HG02981 (cell line): Measurements from ENCODE around the gene HS3ST5.

Source experiments
- ATAC-seq: cut with Tn5 transposase; IDR thresholded peaks from one replicate; pipeline ENCODE4 v1.9.1; 2021; ENCODE audit warnings: mild to moderate bottlenecking, moderate library complexity; ENCODE audit not compliant: unreplicated experiment

The HS3ST5 gene

GRCh38 chr6:114202389-114202788 is 140.4 kb downstream of the HS3ST5 start:
- ATAC-seq: no peak

- no peak for ATAC-seq
Measured at GRCh38 chr6:114200891-114201290, 141.9 kb downstream of the HS3ST5 start.

- no peak for ATAC-seq
Measured at GRCh38 chr6:114195631-114196403, 147.0 kb downstream of the HS3ST5 start.

GRCh38 chr6:114195027-114195365 is 147.8 kb downstream of the HS3ST5 start:
- ATAC-seq: no peak

GRCh38 chr6:114194362-114195026 is 148.3 kb downstream of the HS3ST5 start:
- ATAC-seq: no peak

GRCh38 chr6:114187563-114187962 is 155.3 kb downstream of the HS3ST5 start:
- ATAC-seq: no peak

GRCh38 chr6:114181664-114182063 is 161.2 kb downstream of the HS3ST5 start:
- no peak for ATAC-seq

GRCh38 chr6:114179411-114179810 is 163.4 kb downstream of the HS3ST5 start:
- ATAC-seq: no peak

- no peak for ATAC-seq
Measured at GRCh38 chr6:114176726-114177125, 166.1 kb downstream of the HS3ST5 start.

- ATAC-seq: no peak
Measured at GRCh38 chr6:114172576-114173260, 170.1 kb downstream of the HS3ST5 start.

GRCh38 chr6:114171473-114171872 is 171.3 kb downstream of the HS3ST5 start:
- ATAC-seq: no peak

- no peak for ATAC-seq
Measured at GRCh38 chr6:114170958-114171387, 171.8 kb downstream of the HS3ST5 start.

- ATAC-seq: no peak
Measured at GRCh38 chr6:114170372-114170771, 172.5 kb downstream of the HS3ST5 start.

GRCh38 chr6:114169763-114170162 is 173.1 kb downstream of the HS3ST5 start:
- no peak for ATAC-seq

GRCh38 chr6:114167583-114168576 is 174.9 kb downstream of the HS3ST5 start:
- ATAC-seq: no peak

- ATAC-seq: no peak
Measured at GRCh38 chr6:114164207-114164606, 178.6 kb downstream of the HS3ST5 start.

- ATAC-seq: no peak
Measured at GRCh38 chr6:114162691-114163347, 180.0 kb downstream of the HS3ST5 start.

GRCh38 chr6:114160881-114161280 is 181.9 kb downstream of the HS3ST5 start:
- ATAC-seq: no peak

- no peak for ATAC-seq
Measured at GRCh38 chr6:114159727-114160126, 183.1 kb downstream of the HS3ST5 start.
